Femur (tissue), 1 donor: Measurements from ENCODE around the gene PPAT.
"Not testable (repeated sequence)": the region's sequence is repeated elsewhere in the genome, so short reads cannot be mapped to it uniquely, and the experiment has no call there.

Source experiments
- DNase-seq: peaks from one replicate; pipeline ENCODE4 v3.0.0-alpha.2; 2017

PPAT gene

GRCh38 chr4:56374956-56375355 lies 60.5 kb downstream of the PPAT start:
- no peak for DNase-seq

GRCh38 chr4:56372774-56373173 lies 62.6 kb downstream of the PPAT start:
- DNase-seq = no peak

GRCh38 chr4:56371426-56372220 lies 63.8 kb downstream of the PPAT start:
- no peak for DNase-seq

GRCh38 chr4:56370377-56370776 lies 65.0 kb downstream of the PPAT start:
- DNase-seq = no peak

- DNase-seq = not testable (repeated sequence)
Observed at GRCh38 chr4:56362981-56363380, 72.4 kb downstream of the PPAT start.

GRCh38 chr4:56360071-56360470 lies 75.3 kb downstream of the PPAT start:
- no peak for DNase-seq

- no peak for DNase-seq
Observed at GRCh38 chr4:56356650-56357049, 78.8 kb downstream of the PPAT start.

GRCh38 chr4:56348576-56348975 lies 86.8 kb downstream of the PPAT start:
- no peak for DNase-seq

GRCh38 chr4:56345458-56345857 lies 90.0 kb downstream of the PPAT start:
- DNase-seq = no peak
